H7 (cell line): Measurements from ENCODE around the gene GSG1. TPM values are rescaled to one million over a fixed set of nuclear protein-coding genes. Genes with fewer than 3 reads are reported as not detected.

ENCODE experiments used
- DNase-seq: peaks from one replicate; pipeline ENCODE4 v3.0.0; 2012
- H3K27me3 ChIP-seq: 2 replicates; pipeline ENCODE4 v1.6.0; 2011; ENCODE audit warnings: mild to moderate bottlenecking, low read length; ENCODE audit not compliant: control insufficient read depth, insufficient read depth
- H3K36me3 ChIP-seq: replicated peaks from 2 replicates; pipeline ENCODE4 v1.5.1; 2011; ENCODE audit warnings: low read length; ENCODE audit not compliant: control insufficient read depth, insufficient read depth
- H3K4me3 ChIP-seq: 2 replicates; pipeline ENCODE4 v1.5.1; 2011; ENCODE audit warnings: low read depth, mild to moderate bottlenecking, control low read depth, low read length, moderate library complexity; ENCODE audit not compliant: insufficient read depth
- total RNA-seq: library from RNA; depleted of rRNA; stranded (reverse); fragments of >200 nt; shearing (Covaris generic); gene quantifications from 2 replicates; pipeline ENCODE4 v1.2.3, GENCODE V29; 2014

Gene GSG1
- total RNA-seq, 1 experiment from 2014 or later: 0.07 TPM

- Histone ChIP-seq H3K4me3 (no peak overlapping the region), H3K36me3 (no peaks in the 10 kb centered on the region), H3K27me3 (no peaks in the 10 kb centered on the region)
- no peak for DNase-seq
These were observed 25.0 kb upstream of the GSG1 start for GRCh38 chr12:13128291-13128965.

- Histone ChIP-seq H3K36me3 (no peaks in the 10 kb centered on the region), H3K4me3 (no peak overlapping the region), H3K27me3 (no peaks in the 10 kb centered on the region)
- no peak for DNase-seq
These were observed 24.0 kb upstream of the GSG1 start for GRCh38 chr12:13127444-13127843.

GRCh38 chr12:13126494-13126893, 23.0 kb upstream of the GSG1 start:
- no peaks in the 10 kb centered on the region for H3K36me3 ChIP-seq
- no peaks in the 10 kb centered on the region for H3K27me3 ChIP-seq
- no peak for DNase-seq
- H3K4me3 ChIP-seq: no peak overlapping the region

- Histone ChIP-seq H3K36me3 (no peaks in the 10 kb centered on the region), H3K4me3 (no peak overlapping the region), H3K27me3 (no peaks in the 10 kb centered on the region)
- DNase-seq: no peak
These were observed 22.5 kb upstream of the GSG1 start for GRCh38 chr12:13125996-13126395.

GRCh38 chr12:13124656-13125505, 21.4 kb upstream of the GSG1 start:
- no peak for DNase-seq
- no peaks in the 10 kb centered on the region for H3K36me3 ChIP-seq
- no peaks in the 10 kb centered on the region for H3K27me3 ChIP-seq
- no peak overlapping the region for H3K4me3 ChIP-seq

GRCh38 chr12:13121568-13121967, 18.1 kb upstream of the GSG1 start:
- DNase-seq: no peak
- Histone ChIP-seq H3K27me3 (no peaks in the 10 kb centered on the region), H3K4me3 (no peak overlapping the region), H3K36me3 (no peaks in the 10 kb centered on the region)

- Histone ChIP-seq H3K4me3 (no peak overlapping the region), H3K27me3 (no peaks in the 10 kb centered on the region), H3K36me3 (no peaks in the 10 kb centered on the region)
- DNase-seq: no peak
These were observed 16.9 kb upstream of the GSG1 start for GRCh38 chr12:13120413-13120812.

GRCh38 chr12:13119826-13120225, 16.4 kb upstream of the GSG1 start:
- Histone ChIP-seq H3K4me3 (no peak overlapping the region), H3K27me3 (no peaks in the 10 kb centered on the region), H3K36me3 (no peaks in the 10 kb centered on the region)
- no peak for DNase-seq

GRCh38 chr12:13117029-13117428, 13.6 kb upstream of the GSG1 start:
- Histone ChIP-seq H3K4me3 (no peak overlapping the region), H3K36me3 (no peaks in the 10 kb centered on the region), H3K27me3 (no peaks in the 10 kb centered on the region)
- no peak for DNase-seq

GRCh38 chr12:13116259-13116658, 12.8 kb upstream of the GSG1 start:
- Histone ChIP-seq H3K36me3 (no peaks in the 10 kb centered on the region), H3K4me3 (no peak overlapping the region), H3K27me3 (no peaks in the 10 kb centered on the region)
- DNase-seq: no peak

GRCh38 chr12:13114251-13115052, 11.0 kb upstream of the GSG1 start:
- no peak for DNase-seq
- H3K36me3 ChIP-seq: no peaks in the 10 kb centered on the region
- no peak overlapping the region for H3K4me3 ChIP-seq

GRCh38 chr12:13112968-13113367, 9.5 kb upstream of the GSG1 start:
- no peaks in the 10 kb centered on the region for H3K36me3 ChIP-seq
- H3K4me3 ChIP-seq: no peak overlapping the region
- DNase-seq: no peak
- no peaks in the 10 kb centered on the region for H3K27me3 ChIP-seq

More at GRCh38 chr12:13114251-13115052, 11.0 kb upstream of the GSG1 start:
- H3K27me3 ChIP-seq: no peaks in the 10 kb centered on the region

GRCh38 chr12:13106666-13107065, 3.2 kb upstream of the GSG1 start:
- no peaks in the 10 kb centered on the region for H3K27me3 ChIP-seq
- H3K4me3 ChIP-seq: no peak overlapping the region
- H3K36me3 ChIP-seq: no peaks in the 10 kb centered on the region
- no peak for DNase-seq

- DNase-seq: no peak
- H3K4me3 ChIP-seq: no peak overlapping the region
- H3K27me3 ChIP-seq: no peaks in the 10 kb centered on the region
- no peaks in the 10 kb centered on the region for H3K36me3 ChIP-seq
These were observed 2.3 kb upstream of the GSG1 start for GRCh38 chr12:13105781-13106180.

- H3K4me3 ChIP-seq: no peak overlapping the region
- no peaks in the 10 kb centered on the region for H3K27me3 ChIP-seq
- DNase-seq: no peak
- H3K36me3 ChIP-seq: no peaks in the 10 kb centered on the region
These were observed 942 bp upstream of the GSG1 start for GRCh38 chr12:13104409-13104808.
